ENCODE data around the gene SPDYE2B.
"Not testable (repeated sequence)": the region's sequence is repeated elsewhere in the genome, so short reads cannot be mapped to it uniquely, and the experiment has no call there.

Gene SPDYE2B

DNA sequence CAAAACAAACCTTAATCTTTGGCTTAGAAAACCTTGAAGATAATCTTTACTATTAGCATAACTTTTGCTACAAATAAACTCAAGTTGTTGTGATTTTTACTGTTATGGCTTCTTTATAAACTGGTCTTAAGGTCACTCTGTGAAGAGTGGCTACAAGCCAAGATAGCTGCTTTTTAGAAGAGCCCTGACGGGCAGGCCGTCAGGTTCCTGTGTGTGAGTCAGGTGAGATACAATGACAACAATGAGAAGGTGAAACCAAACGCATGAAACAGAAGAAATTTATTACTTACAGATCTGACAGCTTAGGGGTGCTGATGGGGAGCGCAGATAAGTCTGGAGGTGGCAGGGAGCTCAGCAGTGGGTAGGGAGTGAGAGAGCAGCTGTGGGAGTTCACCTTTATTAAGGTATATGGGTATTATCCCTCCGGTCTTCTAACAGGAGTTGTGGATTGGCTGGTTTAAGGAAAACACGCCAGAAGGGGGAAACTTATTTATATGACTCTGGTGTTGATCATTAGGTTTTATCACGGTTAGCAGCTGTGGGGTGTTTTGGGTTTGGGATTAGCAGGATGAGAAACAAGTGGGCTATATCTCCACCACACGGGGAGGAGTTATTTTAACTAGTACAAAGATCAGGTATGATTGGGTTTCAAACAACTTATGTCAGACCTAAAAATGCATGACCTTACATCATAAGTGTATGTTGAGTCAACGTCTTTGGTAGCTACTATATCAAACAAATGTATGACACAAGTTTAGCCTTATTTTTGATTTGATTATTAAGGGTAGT is 49.0 kb downstream of the SPDYE2B start:
- DNase-seq (ENCODE audit: low read depth in 2 of 2), result not testable (repeated sequence)
